ENCODE results near the gene DCX. TPM values are rescaled to one million over a fixed set of nuclear protein-coding genes. Genes with fewer than 3 reads are reported as not detected.

Gene DCX
- total RNA-seq, 1 experiment from 2014 or later: not detected

- H3K4me1 Mint-ChIP-seq (ENCODE audit: low read depth, unreplicated experiment): no peaks in the 10 kb centered on the region
- BruUV-seq (replicated peaks): no TSS peak
- H3K27ac Mint-ChIP-seq (ENCODE audit: unreplicated experiment): no peak overlapping the region
- DNase-seq: no peak
- H3K36me3 Mint-ChIP-seq (ENCODE audit: insufficient read depth, unreplicated experiment): no peaks in the 10 kb centered on the region
- TF ChIP-seq CTCF (IDR thresholded peaks at IDR 0.05; ENCODE audit: unreplicated experiment): no peak
- CTCF ChIA-PET: no interaction called here
- no peaks in the 10 kb centered on the region for H3K9me3 Mint-ChIP-seq (ENCODE audit: low read depth, unreplicated experiment)
- intact Hi-C loops (cut with micrococcal nuclease; ENCODE audit: unreplicated experiment): loop anchor here (2.0 to 10.0 kb wide), 5 partner anchors 178 to 588 kb away; partner anchors contain the start of gene PAK3
- H3K4me3 Mint-ChIP-seq (ENCODE audit: low read depth, unreplicated experiment): no peak overlapping the region
- no peaks in the 10 kb centered on the region for H3K27me3 Mint-ChIP-seq (ENCODE audit: unreplicated experiment)
These were observed 32.9 kb upstream of the DCX start for GRCh38 chrX:111444881-111445280.

GRCh38 chrX:111443946-111444345 is 32.0 kb upstream of the DCX start:
- H3K36me3 Mint-ChIP-seq (ENCODE audit: insufficient read depth, unreplicated experiment): no peaks in the 10 kb centered on the region
- intact Hi-C loops (cut with micrococcal nuclease; ENCODE audit: unreplicated experiment): loop anchor here (2.0 to 10.0 kb wide), 4 partner anchors 279 to 587 kb away; partner anchors contain the start of gene PAK3
- no peaks in the 10 kb centered on the region for H3K27me3 Mint-ChIP-seq (ENCODE audit: unreplicated experiment)
- CTCF ChIA-PET: no interaction called here
- no peak for DNase-seq
- H3K4me3 Mint-ChIP-seq (ENCODE audit: low read depth, unreplicated experiment): no peak overlapping the region
- H3K9me3 Mint-ChIP-seq (ENCODE audit: low read depth, unreplicated experiment): no peaks in the 10 kb centered on the region
- no peaks in the 10 kb centered on the region for H3K4me1 Mint-ChIP-seq (ENCODE audit: low read depth, unreplicated experiment)
- H3K27ac Mint-ChIP-seq (ENCODE audit: unreplicated experiment): no peak overlapping the region
- no peak for TF ChIP-seq CTCF (IDR thresholded peaks at IDR 0.05; ENCODE audit: unreplicated experiment)
- BruUV-seq (replicated peaks): no TSS peak

GRCh38 chrX:111442791-111443190 is 30.8 kb upstream of the DCX start:
- H3K36me3 Mint-ChIP-seq (ENCODE audit: insufficient read depth, unreplicated experiment): no peaks in the 10 kb centered on the region
- no peak overlapping the region for H3K27ac Mint-ChIP-seq (ENCODE audit: unreplicated experiment)
- no peak for TF ChIP-seq CTCF (IDR thresholded peaks at IDR 0.05; ENCODE audit: unreplicated experiment)
- no peaks in the 10 kb centered on the region for H3K4me1 Mint-ChIP-seq (ENCODE audit: low read depth, unreplicated experiment)
- no peak overlapping the region for H3K4me3 Mint-ChIP-seq (ENCODE audit: low read depth, unreplicated experiment)
- CTCF ChIA-PET: no interaction called here
- H3K27me3 Mint-ChIP-seq (ENCODE audit: unreplicated experiment): no peaks in the 10 kb centered on the region
- H3K9me3 Mint-ChIP-seq (ENCODE audit: low read depth, unreplicated experiment): no peaks in the 10 kb centered on the region
- DNase-seq: no peak
- BruUV-seq (replicated peaks): no TSS peak
- intact Hi-C loops (cut with micrococcal nuclease; ENCODE audit: unreplicated experiment): loop anchor here (5.0 to 10.0 kb wide), 3 partner anchors 348 to 585 kb away; partner anchors contain the start of gene PAK3

GRCh38 chrX:111435469-111435868 is 23.5 kb upstream of the DCX start:
- intact Hi-C loops (cut with micrococcal nuclease; ENCODE audit: unreplicated experiment): no loop called here
- Mint-ChIP-seq H3K36me3 (ENCODE audit: insufficient read depth, unreplicated experiment) (no peaks in the 10 kb centered on the region), H3K27me3 (ENCODE audit: unreplicated experiment) (no peaks in the 10 kb centered on the region), H3K27ac (ENCODE audit: unreplicated experiment) (no peak overlapping the region), H3K4me3 (ENCODE audit: low read depth, unreplicated experiment) (no peak overlapping the region), H3K4me1 (ENCODE audit: low read depth, unreplicated experiment) (no peaks in the 10 kb centered on the region), H3K9me3 (ENCODE audit: low read depth, unreplicated experiment) (peaks cover 5% of the 10 kb centered on the region)
- BruUV-seq (replicated peaks): no TSS peak
- CTCF ChIA-PET: no interaction called here
- no peak for TF ChIP-seq CTCF (IDR thresholded peaks at IDR 0.05; ENCODE audit: unreplicated experiment)
- DNase-seq: no peak

Data from Calu3 (cell line).